Hepatocyte (in vitro differentiated cells): ENCODE measurements around the gene SBK3.

Experiments used
- EZH2 ChIP-seq: fragments of 200-600 bp; sonication (generic); IDR thresholded peaks from 2 replicates; pipeline ENCODE4 v1.6.1; 2016; ENCODE audit warnings: antibody characterized with exemption, mild to moderate bottlenecking, borderline replicate concordance
- EZH2phosphoT487 ChIP-seq: fragments of 200-600 bp; sonication (generic); IDR thresholded peaks from one replicate; pipeline ENCODE4 v1.6.1; 2018; ENCODE audit warnings: antibody characterized with exemption, mild to moderate bottlenecking, low read depth, moderate library complexity; ENCODE audit not compliant: unreplicated experiment, severe bottlenecking
- TF ChIP-seq, protein P1 (sequence below): fragments of 200-600 bp; sonication (generic); IDR thresholded peaks from 2 replicates; pipeline ENCODE4 v1.5.1; 2016; ENCODE audit warnings: antibody characterized with exemption, mild to moderate bottlenecking; ENCODE audit not compliant: poor library complexity

DNA sequence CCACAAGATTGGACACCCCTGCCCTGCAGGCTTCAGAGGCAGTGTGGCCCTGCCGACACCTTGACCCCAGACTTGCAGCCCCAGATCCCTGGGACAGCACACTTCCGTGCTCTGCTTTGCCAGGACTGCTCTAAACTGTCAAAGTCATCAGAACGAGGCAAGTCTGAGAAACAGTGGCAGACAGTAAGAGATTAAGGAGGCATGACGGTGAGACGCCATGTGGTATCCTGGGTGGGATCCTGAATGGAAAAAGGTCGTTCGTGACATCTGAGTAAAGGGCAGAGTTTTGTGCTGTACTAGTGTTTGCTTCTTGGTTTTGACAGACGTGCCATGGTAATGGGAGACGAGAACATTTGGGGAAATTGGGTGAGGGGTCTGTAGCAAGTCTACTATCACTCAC, 21.5 kb upstream of the SBK3 start:
- TF ChIP-seq EZH2 = no peak
- TF ChIP-seq, protein P1, sequence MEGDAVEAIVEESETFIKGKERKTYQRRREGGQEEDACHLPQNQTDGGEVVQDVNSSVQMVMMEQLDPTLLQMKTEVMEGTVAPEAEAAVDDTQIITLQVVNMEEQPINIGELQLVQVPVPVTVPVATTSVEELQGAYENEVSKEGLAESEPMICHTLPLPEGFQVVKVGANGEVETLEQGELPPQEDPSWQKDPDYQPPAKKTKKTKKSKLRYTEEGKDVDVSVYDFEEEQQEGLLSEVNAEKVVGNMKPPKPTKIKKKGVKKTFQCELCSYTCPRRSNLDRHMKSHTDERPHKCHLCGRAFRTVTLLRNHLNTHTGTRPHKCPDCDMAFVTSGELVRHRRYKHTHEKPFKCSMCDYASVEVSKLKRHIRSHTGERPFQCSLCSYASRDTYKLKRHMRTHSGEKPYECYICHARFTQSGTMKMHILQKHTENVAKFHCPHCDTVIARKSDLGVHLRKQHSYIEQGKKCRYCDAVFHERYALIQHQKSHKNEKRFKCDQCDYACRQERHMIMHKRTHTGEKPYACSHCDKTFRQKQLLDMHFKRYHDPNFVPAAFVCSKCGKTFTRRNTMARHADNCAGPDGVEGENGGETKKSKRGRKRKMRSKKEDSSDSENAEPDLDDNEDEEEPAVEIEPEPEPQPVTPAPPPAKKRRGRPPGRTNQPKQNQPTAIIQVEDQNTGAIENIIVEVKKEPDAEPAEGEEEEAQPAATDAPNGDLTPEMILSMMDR = no peak
- TF ChIP-seq EZH2phosphoT487 = no peak
